Adrenal gland (tissue), 5 donors: ENCODE results near the gene TBXAS1.

Source experiments
- CTCF ChIP-seq, 6 experiments: fragments of 450-650 bp in 4 of 6; fragments of 200-600 bp in 2 of 6; sonication (generic) in 1 of 6; IDR thresholded peaks; 1 replicate in 5 of 6; 2 replicates in 1 of 6; pipeline versions ENCODE4 v1.5.1 to v1.8.0; 2016 to 2021; ENCODE audit warnings: antibody characterized with exemption in 6 of 6, mild to moderate bottlenecking in 2 of 6, moderate library complexity in 1 of 6
- POLR2A ChIP-seq, 2 donors: fragments of 450-650 bp; IDR thresholded peaks; one replicate each; pipeline ENCODE4 v1.6.1; 2017; ENCODE audit warnings: antibody characterized with exemption in 2 of 2, mild to moderate bottlenecking in 2 of 2, moderate library complexity in 1 of 2
- donor health status: DM: no; HTN: no; CAD: no.

DNA sequence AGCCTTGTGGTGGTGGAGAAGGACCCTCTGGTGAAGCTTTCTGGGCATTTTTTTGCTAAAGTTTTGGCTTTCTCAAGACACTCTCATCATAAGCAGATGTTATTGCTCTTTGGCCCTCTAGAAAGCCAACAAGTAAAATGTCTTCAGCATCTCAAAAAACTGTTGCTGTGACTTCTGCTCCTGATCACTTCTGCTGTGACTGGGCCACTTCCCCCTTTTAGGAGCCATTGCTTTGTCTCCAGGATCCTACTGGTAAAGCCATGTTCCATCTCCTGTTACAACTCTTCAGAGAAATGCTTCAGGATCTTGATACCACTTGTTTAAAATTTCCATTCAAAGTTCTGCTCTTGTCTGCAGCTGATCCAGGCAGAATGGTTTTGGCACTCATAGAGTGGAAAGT, 222.8 kb downstream of the TBXAS1 start:
- TF ChIP-seq POLR2A (IDR thresholded peaks at IDR 0.05) = no peak
- no peak for TF ChIP-seq CTCF (IDR thresholded peaks at IDR 0.05)
